HT-29 (cell line): ENCODE data around the gene HERC4. TPM values are rescaled to one million over a fixed set of nuclear protein-coding genes. Genes with fewer than 3 reads are reported as not detected.
"Not testable (repeated sequence)": the region's sequence is repeated elsewhere in the genome, so short reads cannot be mapped to it uniquely, and the experiment has no call there.

Source experiments
- DNase-seq: peaks from one replicate; pipeline ENCODE4 v3.0.0-alpha.2; 2015; ENCODE audit warnings: low spot score
- small RNA-seq: library from RNA; depleted of rRNA; stranded (forward); fragments of <200 nt; gene quantifications from one replicate; pipeline ENCODE3, GENCODE V24; 2014
- total RNA-seq: library from RNA; depleted of rRNA; stranded (reverse); fragments of >200 nt; shearing (Covaris generic); gene quantifications from 2 replicates; pipeline ENCODE4 v1.2.3, GENCODE V29; 2014; rRNA removed

Gene HERC4
- total RNA-seq, 1 experiment from 2014 or later, result 19.4 TPM

DNA sequence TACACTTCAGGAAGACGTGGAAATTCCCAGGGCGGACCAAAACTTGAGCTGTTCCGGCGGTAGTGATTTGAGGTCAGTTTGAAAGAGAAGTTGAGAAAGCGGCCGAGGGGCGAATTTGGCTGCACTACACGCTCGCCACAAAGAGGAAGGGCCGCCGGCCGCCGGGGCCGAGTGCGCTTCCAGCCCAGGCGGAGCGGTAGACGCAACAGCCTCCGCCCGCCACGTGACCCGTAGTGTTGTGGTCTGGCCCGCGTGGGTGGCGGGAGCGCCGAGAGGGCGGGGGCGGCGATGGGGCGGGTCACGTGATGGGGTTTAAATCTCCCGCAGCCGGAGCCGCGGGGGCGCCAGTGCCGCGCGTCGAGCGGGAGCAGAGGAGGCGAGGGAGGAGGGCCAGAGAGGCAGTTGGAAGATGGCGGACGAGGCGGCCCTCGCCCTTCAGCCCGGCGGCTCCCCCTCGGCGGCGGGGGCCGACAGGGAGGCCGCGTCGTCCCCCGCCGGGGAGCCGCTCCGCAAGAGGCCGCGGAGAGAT, 190.7 kb downstream of the HERC4 start, which contains the start of gene SIRT1:
TSS of gene SIRT1 (plus strand) at position 344 of the 529 bp plus-strand sequence. CDS start at position 410, 66 bp downstream.
- peak; percentile 94 for DNase-seq

DNA sequence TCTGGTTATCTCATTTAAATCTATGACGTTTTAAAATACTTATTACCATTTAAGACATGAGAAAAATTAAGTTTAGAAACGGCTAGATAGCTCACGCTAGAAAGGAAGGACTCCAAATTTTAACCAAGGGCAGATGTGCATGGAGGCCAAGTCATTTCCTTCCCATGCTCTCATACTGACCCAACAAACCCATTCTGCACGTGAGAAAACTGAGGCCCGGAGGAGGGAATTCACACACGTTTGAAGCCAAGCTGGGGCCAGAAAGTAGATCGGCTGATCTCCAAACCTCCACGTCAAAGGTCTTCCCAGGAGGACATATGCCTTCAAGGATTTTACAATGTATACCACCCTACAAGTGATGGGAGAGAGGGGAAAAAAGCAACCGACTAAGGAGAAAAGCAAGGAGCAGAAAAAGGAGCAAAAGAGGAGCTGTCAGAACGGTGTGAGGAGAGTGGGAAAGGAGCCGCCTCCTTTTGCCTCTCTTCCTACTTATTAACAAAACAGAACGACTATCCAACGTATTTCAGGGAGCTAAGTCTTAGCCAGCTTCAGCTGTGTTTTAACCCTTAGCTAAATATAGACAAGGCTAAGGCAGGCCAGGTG, 191.3 kb downstream of the HERC4 start:
- no peak for DNase-seq

- no peak for DNase-seq
These were observed 196.9 kb downstream of the HERC4 start for GRCh38 chr10:67878133-67878532.

DNA sequence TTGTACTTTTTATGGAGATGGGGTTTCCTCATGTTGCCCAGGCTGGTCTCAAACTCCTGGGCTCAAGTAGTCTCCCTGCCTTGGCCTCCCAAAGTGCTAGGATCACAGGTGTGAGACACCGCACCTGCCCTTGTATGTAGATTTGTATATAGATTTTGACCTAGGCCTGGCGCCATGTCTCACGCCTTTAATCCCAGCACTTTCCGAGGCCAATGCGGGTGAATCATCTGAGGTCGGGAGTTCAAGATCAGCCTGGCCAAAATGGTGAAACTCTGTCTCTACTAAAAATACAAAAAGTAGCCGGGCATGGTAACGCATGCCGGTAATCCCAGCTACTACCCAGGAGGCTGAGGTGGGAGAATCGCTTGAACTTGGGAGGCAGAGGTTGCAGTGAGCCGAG, 197.7 kb downstream of the HERC4 start:
- not testable (repeated sequence) for DNase-seq

GRCh38 chr10:67875340-67876238, 199.5 kb downstream of the HERC4 start:
- no peak for DNase-seq

Small RNA genes lying within 50 kb of the gene (small RNA-seq; reads per million reads assigned to genes)
- not detected for gene RN7SL220P

Other genes with a start within 250 kb of the HERC4 start
- 2.8 and 3.4 TPM in 2 replicates for gene DNAJC12, start 237.1 kb downstream of the HERC4 start, total RNA-seq
- 3.6 and 5.4 TPM in 2 replicates for gene SIRT1, start 190.6 kb downstream of the HERC4 start, total RNA-seq
- gene MYPN, start 34.2 kb upstream of the HERC4 start, total RNA-seq, result not detected in 2 replicates
- 0.29 TPM in 1 of 2 replicates, not detected in the other for gene ATOH7, start 156.8 kb upstream of the HERC4 start, total RNA-seq